ENCODE measurements around the gene SMYD3.
"Not testable (repeated sequence)": the region's sequence is repeated elsewhere in the genome, so short reads cannot be mapped to it uniquely, and the experiment has no call there.

Gene SMYD3

DNA sequence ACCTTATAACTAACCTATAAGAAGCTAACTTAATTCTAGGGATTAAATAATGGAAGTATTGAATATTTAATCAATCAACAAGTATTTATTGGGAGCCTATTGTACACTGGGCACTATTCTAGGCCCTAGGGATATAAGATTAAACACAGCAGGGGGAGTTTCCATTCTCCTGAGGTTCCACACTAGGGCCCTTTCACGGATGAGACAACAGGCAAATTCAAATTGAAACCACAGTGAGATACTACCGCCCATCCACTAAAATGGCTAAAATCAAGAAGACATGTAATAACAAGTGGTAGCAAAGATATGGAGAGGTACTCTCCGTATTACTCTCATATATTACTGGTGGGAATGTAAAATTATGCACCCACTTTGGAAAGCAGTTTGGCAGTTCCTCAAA, 677.9 kb downstream of the SMYD3 start:
- H3K27me3 ChIP-seq (ENCODE audit: low read depth, low read length): no peaks in the 10 kb centered on the region

DNA sequence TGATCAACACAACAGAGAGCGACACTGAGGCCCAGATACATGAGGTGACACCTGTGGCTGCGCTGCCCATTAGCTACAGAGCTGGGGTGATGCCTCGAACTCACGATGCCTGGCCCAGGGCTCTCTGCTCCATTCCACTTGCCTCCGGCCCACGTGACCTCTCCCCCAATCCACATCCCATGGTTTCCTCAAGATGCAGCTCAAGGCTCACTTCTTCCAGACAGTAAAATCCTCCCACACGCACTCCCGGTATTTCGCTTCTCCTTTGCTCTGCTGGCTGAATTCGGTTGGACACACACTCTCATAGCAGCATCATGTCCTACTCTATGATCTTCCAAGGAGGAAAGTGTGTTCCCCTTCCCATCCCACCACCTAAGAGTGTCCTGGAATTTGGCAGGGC, 679.8 kb downstream of the SMYD3 start:
- Histone ChIP-seq H3K4me1 (ENCODE audit: control insufficient read depth in 1 of 2, insufficient read depth in 2 of 2, low read length in 2 of 2) (no peaks in the 10 kb centered on the region), H3K9me3 (ENCODE audit: control insufficient read depth in 1 of 2, low read length in 2 of 2) (no peaks in the 10 kb centered on the region), H3K27ac (ENCODE audit: low read length) (no peak overlapping the region), H3K4me3 (ENCODE audit: low read depth in 1 of 2, low read length in 2 of 2) (no peak overlapping the region), H3K27me3 (ENCODE audit: low read depth, low read length) (no peaks in the 10 kb centered on the region), H3K36me3 (ENCODE audit: control insufficient read depth in 1 of 2, insufficient read depth in 2 of 2, low read length in 2 of 2) (no peaks in the 10 kb centered on the region)

More for the DNA sequence above, 677.9 kb downstream of the SMYD3 start:
- no peaks in the 10 kb centered on the region for H3K4me1 ChIP-seq (ENCODE audit: control insufficient read depth in 1 of 2, insufficient read depth in 2 of 2, low read length in 2 of 2)
- H3K9me3 ChIP-seq (ENCODE audit: control insufficient read depth in 1 of 2, low read length in 2 of 2): no peaks in the 10 kb centered on the region
- H3K27ac ChIP-seq (ENCODE audit: low read length): no peak overlapping the region
- H3K4me3 ChIP-seq (ENCODE audit: low read depth in 1 of 2, low read length in 2 of 2): no peak overlapping the region
- H3K36me3 ChIP-seq (ENCODE audit: control insufficient read depth in 1 of 2, insufficient read depth in 2 of 2, low read length in 2 of 2): no peaks in the 10 kb centered on the region

DNA sequence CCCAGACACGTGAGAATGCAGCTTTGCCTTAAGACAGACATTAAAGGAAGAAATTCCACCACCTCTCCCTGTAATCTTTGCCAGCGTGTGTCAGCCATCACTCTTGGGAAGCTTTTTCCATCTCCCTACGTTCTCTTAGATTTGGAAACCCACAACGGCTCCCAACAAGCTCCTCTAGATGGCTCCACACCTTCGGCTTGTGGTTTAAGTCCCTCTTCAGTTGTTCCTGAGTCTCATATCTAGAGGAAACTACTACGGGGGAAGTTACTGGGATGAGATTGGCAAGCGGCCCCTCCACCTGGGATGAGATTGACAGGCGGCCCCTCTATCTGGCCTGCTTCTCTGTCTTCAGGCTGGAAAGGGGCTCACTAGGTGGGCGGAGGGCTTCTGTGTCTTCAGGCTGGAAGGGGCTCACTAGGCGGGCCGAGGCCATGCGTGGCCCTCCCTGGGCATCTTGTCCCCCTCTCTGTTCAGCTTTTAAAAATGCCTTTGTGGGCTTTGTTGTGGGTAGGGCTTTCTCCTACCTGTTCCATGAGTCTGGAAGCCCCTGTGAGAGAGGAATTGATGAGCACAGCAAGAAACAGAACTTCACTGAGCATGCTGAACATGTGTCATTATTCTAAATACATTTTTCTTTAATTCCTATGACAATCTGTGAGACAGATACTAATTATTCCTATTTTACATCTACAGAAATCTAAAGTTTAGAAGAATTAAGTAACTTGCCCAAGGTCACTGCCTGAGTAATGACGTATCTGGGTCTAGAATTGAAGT, 681.8 kb downstream of the SMYD3 start:
- Histone ChIP-seq H3K36me3 (ENCODE audit: control insufficient read depth in 1 of 2, insufficient read depth in 2 of 2, low read length in 2 of 2) (no peaks in the 10 kb centered on the region), H3K9me3 (ENCODE audit: control insufficient read depth in 1 of 2, low read length in 2 of 2) (no peaks in the 10 kb centered on the region), H3K4me1 (ENCODE audit: control insufficient read depth in 1 of 2, insufficient read depth in 2 of 2, low read length in 2 of 2) (no peaks in the 10 kb centered on the region), H3K27me3 (ENCODE audit: low read depth, low read length) (no peaks in the 10 kb centered on the region), H3K27ac (ENCODE audit: low read length) (no peak overlapping the region), H3K4me3 (ENCODE audit: low read depth in 1 of 2, low read length in 2 of 2) (no peak overlapping the region)

DNA sequence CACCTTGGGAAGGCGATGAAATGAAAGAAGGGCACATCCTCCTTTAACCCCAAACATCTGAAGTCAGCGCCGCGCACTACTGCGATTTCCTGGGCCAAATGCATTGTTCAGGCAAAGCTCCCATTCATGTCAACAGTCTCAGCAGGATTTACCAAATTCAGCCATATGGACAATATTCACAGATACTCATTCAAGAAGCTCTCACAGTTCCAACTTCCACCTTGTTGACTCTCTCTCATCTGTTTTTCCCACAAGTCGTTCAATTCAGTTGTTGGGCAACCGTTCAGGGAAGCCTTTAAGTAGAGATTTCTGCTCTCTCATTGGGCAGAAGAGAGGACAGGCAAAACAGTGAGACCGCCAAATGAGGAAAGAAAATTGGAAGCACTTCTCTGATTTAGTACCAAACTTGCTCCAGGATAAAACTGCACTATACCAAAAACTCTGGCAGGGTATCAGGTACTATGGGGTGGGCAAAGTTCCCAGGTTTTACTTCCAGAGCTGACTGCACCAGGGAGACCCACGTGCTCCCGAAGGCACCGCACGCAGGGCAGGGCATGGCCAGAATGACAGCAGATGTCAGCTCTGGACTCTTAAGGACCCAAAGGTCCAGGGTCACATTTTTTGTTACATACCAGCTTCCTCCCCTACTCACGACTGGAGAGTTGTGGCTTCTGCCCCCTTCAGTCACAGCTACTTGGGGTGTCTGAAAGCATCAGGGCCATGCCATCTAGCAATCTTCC, 683.5 kb downstream of the SMYD3 start:
- Histone ChIP-seq H3K4me3 (ENCODE audit: low read depth in 1 of 2, low read length in 2 of 2) (no peak overlapping the region), H3K36me3 (ENCODE audit: control insufficient read depth in 1 of 2, insufficient read depth in 2 of 2, low read length in 2 of 2) (no peaks in the 10 kb centered on the region), H3K27me3 (ENCODE audit: low read depth, low read length) (no peaks in the 10 kb centered on the region), H3K9me3 (ENCODE audit: control insufficient read depth in 1 of 2, low read length in 2 of 2) (no peaks in the 10 kb centered on the region), H3K4me1 (ENCODE audit: control insufficient read depth in 1 of 2, insufficient read depth in 2 of 2, low read length in 2 of 2) (no peaks in the 10 kb centered on the region), H3K27ac (ENCODE audit: low read length) (no peak overlapping the region)

DNA sequence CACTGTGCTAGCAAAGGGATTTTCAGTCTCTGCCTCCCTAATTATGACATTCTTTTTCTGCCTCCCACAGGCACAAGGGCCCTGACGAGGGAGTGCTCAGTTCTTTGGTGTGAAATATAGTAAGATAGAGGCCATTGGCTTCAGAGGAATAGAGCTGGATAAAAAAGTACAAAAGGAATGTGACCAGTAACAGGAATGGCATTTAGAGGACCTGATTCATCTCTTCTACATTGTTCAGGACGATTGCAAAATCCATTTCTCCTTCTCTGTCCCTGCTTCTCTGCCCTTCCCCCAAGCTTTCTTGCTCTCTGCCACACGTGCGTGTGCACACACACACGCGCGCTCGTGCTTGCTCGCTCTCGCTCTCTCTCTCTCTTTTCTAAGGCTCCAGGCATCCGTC, 684.1 kb downstream of the SMYD3 start:
- Histone ChIP-seq H3K36me3 (ENCODE audit: control insufficient read depth in 1 of 2, insufficient read depth in 2 of 2, low read length in 2 of 2) (no peaks in the 10 kb centered on the region), H3K27ac (ENCODE audit: low read length) (no peak overlapping the region), H3K4me3 (ENCODE audit: low read depth in 1 of 2, low read length in 2 of 2) (no peak overlapping the region)

DNA sequence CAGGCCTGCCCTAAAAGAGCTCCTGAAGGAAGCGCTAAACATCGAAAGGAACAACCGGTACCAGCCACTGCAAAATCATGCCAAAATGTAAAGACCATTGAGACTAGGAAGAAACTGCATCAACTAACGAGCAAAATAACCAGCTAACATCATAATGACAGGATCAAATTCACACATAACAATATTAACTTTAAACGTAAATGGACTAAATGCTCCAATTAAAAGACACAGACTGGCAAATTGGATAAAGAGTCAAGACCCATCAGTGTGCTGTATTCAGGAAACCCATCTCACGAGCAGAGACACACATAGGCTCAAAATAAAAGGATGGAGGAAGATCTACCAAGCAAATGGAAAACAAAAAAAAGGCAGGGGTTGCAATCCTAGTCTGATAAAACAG, 688.7 kb downstream of the SMYD3 start:
- not testable (repeated sequence) for H3K4me1 ChIP-seq (ENCODE audit: control insufficient read depth in 1 of 2, insufficient read depth in 2 of 2, low read length in 2 of 2); H3K27me3 ChIP-seq (ENCODE audit: low read depth, low read length); H3K9me3 ChIP-seq (ENCODE audit: control insufficient read depth in 1 of 2, low read length in 2 of 2); H3K4me3 ChIP-seq (ENCODE audit: low read depth in 1 of 2, low read length in 2 of 2); H3K36me3 ChIP-seq (ENCODE audit: control insufficient read depth in 1 of 2, insufficient read depth in 2 of 2, low read length in 2 of 2); H3K27ac ChIP-seq (ENCODE audit: low read length)

More for the DNA sequence above, 684.1 kb downstream of the SMYD3 start:
- H3K4me1 ChIP-seq (ENCODE audit: control insufficient read depth in 1 of 2, insufficient read depth in 2 of 2, low read length in 2 of 2): no peaks in the 10 kb centered on the region
- no peaks in the 10 kb centered on the region for H3K9me3 ChIP-seq (ENCODE audit: control insufficient read depth in 1 of 2, low read length in 2 of 2)
- H3K27me3 ChIP-seq (ENCODE audit: low read depth, low read length): no peaks in the 10 kb centered on the region

DNA sequence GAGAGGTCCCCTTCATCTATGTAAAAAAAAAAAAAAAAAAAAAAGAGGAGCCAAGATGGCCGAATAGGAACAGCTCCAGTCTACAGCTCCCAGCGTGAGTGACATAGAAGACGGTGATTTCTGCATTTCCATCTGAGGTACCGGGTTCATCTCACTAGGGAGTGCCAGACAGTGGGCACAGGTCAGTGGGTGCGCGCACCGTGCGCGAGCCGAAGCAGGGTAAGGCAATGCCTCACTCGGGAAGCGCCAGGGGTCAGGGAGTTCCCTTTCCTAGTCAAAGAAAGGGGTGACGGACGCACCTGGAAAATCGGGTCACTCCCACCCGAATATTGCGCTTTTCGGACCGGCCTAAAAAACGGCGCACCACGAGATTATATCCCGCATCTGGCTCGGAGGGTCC, 690.6 kb downstream of the SMYD3 start:
- H3K4me3 ChIP-seq (ENCODE audit: low read depth in 1 of 2, low read length in 2 of 2); H3K9me3 ChIP-seq (ENCODE audit: control insufficient read depth in 1 of 2, low read length in 2 of 2); H3K4me1 ChIP-seq (ENCODE audit: control insufficient read depth in 1 of 2, insufficient read depth in 2 of 2, low read length in 2 of 2); H3K27ac ChIP-seq (ENCODE audit: low read length); H3K27me3 ChIP-seq (ENCODE audit: low read depth, low read length); H3K36me3 ChIP-seq (ENCODE audit: control insufficient read depth in 1 of 2, insufficient read depth in 2 of 2, low read length in 2 of 2): not testable (repeated sequence)

DNA sequence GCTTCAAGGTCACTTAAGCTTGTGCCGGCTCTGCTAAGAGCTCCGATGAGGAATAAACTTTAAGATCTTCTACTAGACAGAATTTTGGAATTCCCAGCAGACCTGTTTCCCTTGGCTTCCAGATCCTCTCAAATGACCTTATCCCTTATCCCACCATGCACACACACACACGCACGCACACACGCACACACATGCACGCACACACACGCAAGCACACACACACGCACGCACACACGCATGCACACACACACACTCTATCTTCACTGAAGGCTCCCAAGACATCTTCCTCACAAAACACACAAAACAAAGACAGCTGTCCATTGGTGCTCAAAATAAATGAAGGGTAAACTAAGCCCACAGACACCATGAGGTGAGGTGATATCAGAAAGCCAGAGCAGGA, 692.4 kb downstream of the SMYD3 start:
- Histone ChIP-seq H3K9me3 (ENCODE audit: control insufficient read depth in 1 of 2, low read length in 2 of 2) (no peaks in the 10 kb centered on the region), H3K36me3 (ENCODE audit: control insufficient read depth in 1 of 2, insufficient read depth in 2 of 2, low read length in 2 of 2) (no peaks in the 10 kb centered on the region), H3K4me1 (ENCODE audit: control insufficient read depth in 1 of 2, insufficient read depth in 2 of 2, low read length in 2 of 2) (no peaks in the 10 kb centered on the region), H3K27me3 (ENCODE audit: low read depth, low read length) (no peaks in the 10 kb centered on the region), H3K4me3 (ENCODE audit: low read depth in 1 of 2, low read length in 2 of 2) (no peak overlapping the region), H3K27ac (ENCODE audit: low read length) (no peak overlapping the region)

DNA sequence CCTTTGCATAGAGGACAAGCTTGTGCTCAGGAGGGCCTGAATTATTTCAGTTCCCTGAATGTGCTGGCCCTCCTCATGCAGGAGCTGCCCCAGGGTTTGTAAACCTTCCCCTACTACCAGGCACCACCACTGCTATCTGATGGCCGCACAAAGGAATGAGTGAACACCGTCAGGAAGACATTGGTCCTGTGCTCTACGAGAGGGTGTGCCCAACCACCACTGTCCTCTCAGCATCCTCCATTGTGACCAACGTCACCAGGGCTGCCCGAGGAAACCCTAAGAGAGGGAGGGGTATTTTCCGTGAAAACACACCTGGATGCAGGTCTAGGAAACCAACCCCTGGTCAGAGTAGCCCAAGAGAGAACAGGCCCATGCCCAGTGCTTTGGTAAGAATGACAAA, 694.8 kb downstream of the SMYD3 start:
- no peaks in the 10 kb centered on the region for H3K36me3 ChIP-seq (ENCODE audit: control insufficient read depth in 1 of 2, insufficient read depth in 2 of 2, low read length in 2 of 2)
- H3K4me3 ChIP-seq (ENCODE audit: low read depth in 1 of 2, low read length in 2 of 2): no peak overlapping the region
- H3K27ac ChIP-seq (ENCODE audit: low read length): no peak overlapping the region
- no peaks in the 10 kb centered on the region for H3K4me1 ChIP-seq (ENCODE audit: control insufficient read depth in 1 of 2, insufficient read depth in 2 of 2, low read length in 2 of 2)
- H3K27me3 ChIP-seq (ENCODE audit: low read depth, low read length): no peaks in the 10 kb centered on the region
- H3K9me3 ChIP-seq (ENCODE audit: control insufficient read depth in 1 of 2, low read length in 2 of 2): no peaks in the 10 kb centered on the region

DNA sequence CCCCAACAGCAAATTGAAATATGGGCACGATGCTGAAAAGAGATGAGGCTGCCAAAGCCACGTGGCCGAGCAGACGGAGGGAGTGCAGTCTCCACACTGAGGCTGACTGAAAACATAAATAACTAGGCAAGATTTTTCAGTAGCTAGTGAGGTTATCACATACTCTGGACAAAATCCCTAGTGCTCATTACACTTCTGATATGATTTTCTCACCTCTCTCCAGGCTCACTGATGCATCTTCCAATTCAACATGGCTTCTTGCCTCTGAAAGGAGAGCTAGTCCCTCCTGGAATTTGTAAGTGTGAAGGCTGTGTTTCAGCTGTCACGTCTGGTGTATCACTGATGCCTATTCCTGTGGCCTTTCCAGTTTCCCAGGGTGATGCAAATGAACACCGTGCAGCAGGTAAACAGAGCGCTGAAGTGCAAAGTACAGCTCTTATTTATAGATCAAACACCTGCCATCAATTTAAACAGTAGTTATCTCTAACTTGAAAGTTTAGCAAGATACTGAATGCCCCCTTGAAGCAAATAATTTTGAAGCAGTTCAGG, 696.2 kb downstream of the SMYD3 start:
- H3K4me3 ChIP-seq (ENCODE audit: low read depth in 1 of 2, low read length in 2 of 2): no peak overlapping the region
- H3K9me3 ChIP-seq (ENCODE audit: control insufficient read depth in 1 of 2, low read length in 2 of 2): no peaks in the 10 kb centered on the region
- H3K4me1 ChIP-seq (ENCODE audit: control insufficient read depth in 1 of 2, insufficient read depth in 2 of 2, low read length in 2 of 2): no peaks in the 10 kb centered on the region
- no peaks in the 10 kb centered on the region for H3K27me3 ChIP-seq (ENCODE audit: low read depth, low read length)
- no peak overlapping the region for H3K27ac ChIP-seq (ENCODE audit: low read length)
- no peaks in the 10 kb centered on the region for H3K36me3 ChIP-seq (ENCODE audit: control insufficient read depth in 1 of 2, insufficient read depth in 2 of 2, low read length in 2 of 2)

DNA sequence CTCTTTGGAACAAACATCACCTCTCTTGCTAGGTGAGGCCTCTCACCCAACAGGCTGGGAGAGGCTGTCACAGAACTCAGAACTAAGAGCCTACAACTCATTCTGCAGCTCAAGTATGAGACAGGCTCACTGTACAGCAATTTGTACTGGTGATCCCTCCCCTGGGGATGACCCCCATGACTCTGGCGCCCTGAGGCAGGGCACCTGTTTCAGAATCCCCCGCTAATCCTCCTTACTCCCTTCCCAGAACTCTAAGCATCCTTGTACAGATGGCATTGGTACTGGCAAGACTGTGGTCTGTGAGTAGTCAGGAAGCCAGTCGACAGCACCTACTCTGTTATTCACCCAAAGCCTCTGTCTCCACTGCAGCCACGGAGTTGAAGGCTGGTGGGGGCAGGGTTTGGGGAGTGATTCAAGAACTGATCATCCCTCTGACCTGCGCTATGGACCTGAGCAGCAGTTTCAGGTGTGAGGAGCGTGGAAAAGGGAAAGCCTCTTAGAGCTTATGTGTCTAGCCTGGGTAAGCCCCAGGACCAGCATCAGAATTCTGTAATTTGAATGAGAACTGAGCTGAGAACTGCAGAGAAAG, 696.8 kb downstream of the SMYD3 start:
- Histone ChIP-seq H3K4me1 (ENCODE audit: control insufficient read depth in 1 of 2, insufficient read depth in 2 of 2, low read length in 2 of 2) (no peaks in the 10 kb centered on the region), H3K36me3 (ENCODE audit: control insufficient read depth in 1 of 2, insufficient read depth in 2 of 2, low read length in 2 of 2) (no peaks in the 10 kb centered on the region), H3K4me3 (ENCODE audit: low read depth in 1 of 2, low read length in 2 of 2) (no peak overlapping the region), H3K9me3 (ENCODE audit: control insufficient read depth in 1 of 2, low read length in 2 of 2) (no peaks in the 10 kb centered on the region), H3K27me3 (ENCODE audit: low read depth, low read length) (no peaks in the 10 kb centered on the region), H3K27ac (ENCODE audit: low read length) (no peak overlapping the region)

All from muscle layer of duodenum (tissue), 2 donors.